PC-9 (cell line): ENCODE results near the gene CADM4. TPM values are rescaled to one million over a fixed set of nuclear protein-coding genes. Genes with fewer than 3 reads are reported as not detected.

Source experiments
- BruUV-seq: library from RNA; stranded (reverse); fragments of 400-500 nt; replicated peaks from 2 replicates; lab custom pipeline; 2021; lab: Mats Ljungman, UMichigan
- CTCF ChIA-PET: fragments of 300-600 bp; sonication (Branson Sonifier 250); formaldehyde crosslinking; loops from one replicate; lab custom pipeline; 2022; ENCODE audit warnings: antibody characterized with exemption; lab: Charles Lee
- POLR2A ChIA-PET: fragments of 300-600 bp; sonication (Branson Sonifier 250); formaldehyde crosslinking; loops from one replicate; lab custom pipeline; 2022; ENCODE audit warnings: antibody characterized with exemption; ENCODE audit not compliant: unreplicated experiment; lab: Charles Lee
- DNase-seq, 2 experiments: peaks; one replicate each; pipeline versions ENCODE4 v3.0.0 to v3.0.0-alpha.2; 2015 to 2022; ENCODE audit warnings: mixed read lengths in 1 of 2
- H2AFZ ChIP-seq: fragments of 200-600 bp; sonication (generic); 2 replicates; pipeline ENCODE4 v1.8.1; 2017; ENCODE audit warnings: antibody characterized with exemption
- H3F3A ChIP-seq: fragments of 200-600 bp; sonication (generic); 2 replicates; pipeline ENCODE4 v1.8.1; 2017; ENCODE audit warnings: antibody characterized with exemption, mild to moderate bottlenecking, low read depth; ENCODE audit not compliant: insufficient read depth
- H3K27ac ChIP-seq: fragments of 200-600 bp; sonication (generic); 2 replicates; pipeline ENCODE4 v1.6.1; 2016; ENCODE audit warnings: mixed run types
- H3K27me3 ChIP-seq: fragments of 200-600 bp; sonication (generic); 2 replicates; pipeline ENCODE4 v1.6.1; 2016; ENCODE audit warnings: low read depth, mixed run types; ENCODE audit not compliant: insufficient read depth
- H3K36me3 ChIP-seq: fragments of 200-600 bp; sonication (generic); 2 replicates; pipeline ENCODE4 v1.6.1; 2016; ENCODE audit warnings: low read depth, mixed run types
- H3K4me1 ChIP-seq: fragments of 200-600 bp; sonication (generic); replicated peaks from 2 replicates; pipeline ENCODE4 v1.6.1; 2016; ENCODE audit warnings: mixed run types; ENCODE audit not compliant: insufficient read depth
- H3K4me2 ChIP-seq: fragments of 200-600 bp; sonication (generic); 2 replicates; pipeline ENCODE4 v1.6.1; 2017; ENCODE audit warnings: mixed run types
- H3K4me3 ChIP-seq: fragments of 200-600 bp; sonication (generic); 2 replicates; pipeline ENCODE4 v1.6.1; 2016; ENCODE audit warnings: mixed run types
- H3K79me2 ChIP-seq: fragments of 200-600 bp; sonication (generic); 2 replicates; pipeline ENCODE4 v1.6.1; 2017; ENCODE audit warnings: low read depth, mixed run types
- H3K9me2 ChIP-seq: fragments of 200-600 bp; sonication (generic); 2 replicates; pipeline ENCODE4 v1.8.1; 2017; ENCODE audit warnings: mild to moderate bottlenecking; ENCODE audit not compliant: insufficient read depth
- H3K9me3 ChIP-seq: fragments of 200-600 bp; sonication (generic); 2 replicates; pipeline ENCODE4 v1.8.1; 2016; ENCODE audit warnings: low read depth; ENCODE audit not compliant: insufficient read depth
- H4K20me1 ChIP-seq: fragments of 200-600 bp; sonication (generic); 2 replicates; pipeline ENCODE4 v1.8.1; 2017; ENCODE audit not compliant: insufficient read depth
- EZH2 ChIP-seq: fragments of 200-600 bp; sonication (generic); IDR thresholded peaks from 2 replicates; pipeline ENCODE4 v1.8.0; 2017; ENCODE audit warnings: antibody characterized with exemption, low read depth
- intact Hi-C: fragments of 100-400 bp; cut with micrococcal nuclease; formaldehyde crosslinking; loops from one replicate; pipeline ENCODE4 v1.10.0; 2022; ENCODE audit not compliant: unreplicated experiment
- total RNA-seq: library from RNA; stranded (reverse); gene quantifications from 2 replicates; pipeline ENCODE4 v1.2.3, GENCODE V29; 2021
- TF ChIP-seq, protein P1 (sequence below): fragments of 200-600 bp; sonication (generic); conservative IDR thresholded peaks from 2 replicates; pipeline ENCODE4 v1.6.1; 2017; ENCODE audit warnings: mixed run types, antibody characterized with exemption, mild to moderate bottlenecking, moderate library complexity

Gene CADM4
- total RNA-seq, 1 experiment from 2014 or later: 71.1 TPM

DNA sequence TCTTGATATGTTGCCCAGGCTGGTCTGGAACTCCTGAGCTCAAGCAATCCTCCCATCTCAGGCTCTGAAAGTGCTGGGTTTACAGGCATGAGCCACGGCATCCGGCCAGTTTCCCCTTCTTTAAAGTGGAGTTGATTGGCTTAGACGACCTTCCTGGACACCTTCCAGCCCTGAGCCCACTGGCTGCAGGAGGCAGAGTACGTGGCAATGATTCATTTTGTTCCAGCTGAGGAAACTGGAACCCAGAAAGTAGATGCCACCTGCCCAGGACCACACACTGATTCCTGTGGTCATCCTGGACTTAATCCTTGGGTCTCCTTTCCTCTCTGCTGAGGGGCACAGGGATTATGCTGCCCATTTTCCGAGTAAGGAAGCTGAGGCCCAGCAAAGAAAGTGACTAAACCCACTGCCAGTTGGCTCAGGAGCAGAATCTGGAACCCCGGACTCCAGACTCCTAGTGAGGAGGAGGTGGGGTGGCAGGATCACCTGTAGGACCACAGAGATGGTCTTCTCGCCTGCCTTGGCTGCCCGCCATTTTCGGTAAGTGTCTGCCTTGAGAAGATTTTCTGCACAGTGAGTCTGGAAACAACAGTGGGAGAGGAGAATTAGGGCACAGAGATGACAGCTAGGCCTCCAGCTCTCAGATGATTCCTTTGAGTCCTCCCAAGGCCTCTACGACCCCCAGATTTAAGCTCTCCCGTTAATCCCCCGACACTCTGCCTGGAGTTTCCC is 65.1 kb downstream of the CADM4 start:
- Histone ChIP-seq H3F3A (no peaks in the 10 kb centered on the region), H3K4me2 (peak overlapping the region; percentile 90), H3K9me2 (no peaks in the 10 kb centered on the region), H4K20me1 (no peaks in the 10 kb centered on the region), H3K4me3 (peak overlapping the region; percentile 94), H2AFZ (peak overlapping the region; percentile 100), H3K27ac (no peak overlapping the region), H3K9me3 (no peaks in the 10 kb centered on the region), H3K79me2 (peaks cover 10% of the 10 kb centered on the region), H3K4me1 (peaks cover 10% of the 10 kb centered on the region; the same call in 1 of the 2 replicates), H3K36me3 (no peaks in the 10 kb centered on the region; the same call in 1 of the 2 replicates), H3K27me3 (no peaks in the 10 kb centered on the region)
- no peak for TF ChIP-seq EZH2
- TF ChIP-seq, protein P1, sequence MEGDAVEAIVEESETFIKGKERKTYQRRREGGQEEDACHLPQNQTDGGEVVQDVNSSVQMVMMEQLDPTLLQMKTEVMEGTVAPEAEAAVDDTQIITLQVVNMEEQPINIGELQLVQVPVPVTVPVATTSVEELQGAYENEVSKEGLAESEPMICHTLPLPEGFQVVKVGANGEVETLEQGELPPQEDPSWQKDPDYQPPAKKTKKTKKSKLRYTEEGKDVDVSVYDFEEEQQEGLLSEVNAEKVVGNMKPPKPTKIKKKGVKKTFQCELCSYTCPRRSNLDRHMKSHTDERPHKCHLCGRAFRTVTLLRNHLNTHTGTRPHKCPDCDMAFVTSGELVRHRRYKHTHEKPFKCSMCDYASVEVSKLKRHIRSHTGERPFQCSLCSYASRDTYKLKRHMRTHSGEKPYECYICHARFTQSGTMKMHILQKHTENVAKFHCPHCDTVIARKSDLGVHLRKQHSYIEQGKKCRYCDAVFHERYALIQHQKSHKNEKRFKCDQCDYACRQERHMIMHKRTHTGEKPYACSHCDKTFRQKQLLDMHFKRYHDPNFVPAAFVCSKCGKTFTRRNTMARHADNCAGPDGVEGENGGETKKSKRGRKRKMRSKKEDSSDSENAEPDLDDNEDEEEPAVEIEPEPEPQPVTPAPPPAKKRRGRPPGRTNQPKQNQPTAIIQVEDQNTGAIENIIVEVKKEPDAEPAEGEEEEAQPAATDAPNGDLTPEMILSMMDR: no peak
- DNase-seq: peak in 1 of 2 experiments; percentile 13
- intact Hi-C loops: loop anchor here (1.0 to 5.0 kb wide), 2 partner anchors 22 to 47 kb away; partner anchors contain the start of genes ETHE1, IRGQ and ZNF576
- ChIA-PET POLR2A (no interaction called here), CTCF (interaction anchor here (0.6 to 1.1 kb wide), 3 partner anchors 21 to 431 kb away, joined by 4 to 5 read pairs (median 4); partner anchors contain the start of genes IRGQ and ZNF576)
- BruUV-seq: TSS peak; percentile 27

Other genes starting within 250 kb of the CADM4 start
- not detected in 2 replicates for gene TEX101, start 225.0 kb downstream of the CADM4 start, total RNA-seq
- 70.8 and 78.3 TPM in 2 replicates for gene LYPD3, start 174.2 kb downstream of the CADM4 start, total RNA-seq
- gene PHLDB3, start 135.1 kb downstream of the CADM4 start, total RNA-seq: 36.7 and 50.7 TPM in 2 replicates
- 83.4 and 89.3 TPM in 2 replicates for gene ETHE1, start 112.6 kb downstream of the CADM4 start, total RNA-seq
- gene ZNF575, start 106.7 kb downstream of the CADM4 start, total RNA-seq: 5.2 and 6.5 TPM in 2 replicates
- gene XRCC1, start 64.3 kb downstream of the CADM4 start, total RNA-seq: 37.2 and 45.1 TPM in 2 replicates
- 0.53 and 2.0 TPM in 2 replicates for gene PINLYP, start 64.0 kb downstream of the CADM4 start, total RNA-seq
- gene IRGQ, start 43.7 kb downstream of the CADM4 start, total RNA-seq: 23.3 and 31.6 TPM in 2 replicates
- gene ZNF576, start 43.3 kb downstream of the CADM4 start, total RNA-seq: 15.5 and 16.9 TPM in 2 replicates
- 0.37 and 0.60 TPM in 2 replicates for gene SRRM5, start 27.8 kb downstream of the CADM4 start, total RNA-seq
- 46.6 and 61.1 TPM in 2 replicates for gene ZNF428, start 20.2 kb downstream of the CADM4 start, total RNA-seq
- gene PLAUR, start 30.3 kb upstream of the CADM4 start, total RNA-seq: 35.2 and 53.6 TPM in 2 replicates
- not detected in 2 replicates for gene IRGC, start 76.2 kb upstream of the CADM4 start, total RNA-seq
- gene SMG9, start 115.1 kb upstream of the CADM4 start, total RNA-seq: 76.8 and 84.1 TPM in 2 replicates
- 92.4 and 92.7 TPM in 2 replicates for gene KCNN4, start 141.1 kb upstream of the CADM4 start, total RNA-seq
- gene LYPD5, start 162.6 kb upstream of the CADM4 start, total RNA-seq: 2.6 and 2.9 TPM in 2 replicates
- 14.8 and 15.2 TPM in 2 replicates for gene ZNF283, start 187.5 kb upstream of the CADM4 start, total RNA-seq
- 0.24 TPM in 1 of 2 replicates, not detected in the other for gene ZNF404, start 244.1 kb upstream of the CADM4 start, total RNA-seq